HG02973 (cell line): ENCODE data around the gene MLPH.

Experiments
- ATAC-seq: cut with Tn5 transposase; IDR thresholded peaks from one replicate; pipeline ENCODE4 v1.9.1; 2021; ENCODE audit warnings: moderate library complexity; ENCODE audit not compliant: unreplicated experiment

MLPH gene

DNA sequence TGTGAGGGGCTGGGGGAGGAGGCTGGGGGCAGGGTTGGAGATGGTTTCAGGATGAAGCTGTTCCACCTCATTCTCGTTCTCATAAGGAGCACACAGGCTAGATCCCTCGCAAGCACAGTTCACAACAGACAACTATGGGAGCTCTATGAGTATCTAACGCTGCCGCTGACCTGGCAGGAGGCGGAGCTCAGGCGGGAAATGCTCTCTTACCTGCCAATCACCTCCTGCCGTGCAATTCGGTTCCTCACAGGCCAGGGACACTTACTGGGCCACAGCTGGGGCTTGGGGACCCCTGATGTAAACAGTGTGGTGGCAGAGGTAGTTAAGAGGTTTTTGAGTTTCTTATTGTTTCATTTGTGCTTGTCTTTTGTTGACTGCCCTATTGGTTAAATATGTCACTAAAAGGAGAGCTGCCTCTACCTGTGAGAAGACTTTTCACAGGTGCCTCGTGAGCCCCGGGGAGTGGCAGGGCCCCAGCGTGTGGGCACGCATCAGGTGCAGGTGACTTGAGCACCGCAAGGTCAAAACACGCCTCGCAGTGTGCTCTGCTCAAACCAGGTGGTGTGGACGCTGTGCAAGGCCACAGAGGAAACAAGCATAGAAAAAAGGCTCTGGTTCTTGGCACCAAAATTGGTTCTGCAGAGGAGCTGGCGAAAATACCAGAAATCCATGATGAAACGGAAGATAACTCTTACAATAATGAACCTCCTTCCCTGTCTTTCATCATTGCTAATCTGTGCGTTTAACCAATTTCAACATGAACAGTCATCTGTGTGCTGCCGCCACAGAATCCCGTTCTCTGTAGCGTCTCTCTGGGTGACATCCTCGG is 10.2 kb downstream of the MLPH start:
- no peak for ATAC-seq

DNA sequence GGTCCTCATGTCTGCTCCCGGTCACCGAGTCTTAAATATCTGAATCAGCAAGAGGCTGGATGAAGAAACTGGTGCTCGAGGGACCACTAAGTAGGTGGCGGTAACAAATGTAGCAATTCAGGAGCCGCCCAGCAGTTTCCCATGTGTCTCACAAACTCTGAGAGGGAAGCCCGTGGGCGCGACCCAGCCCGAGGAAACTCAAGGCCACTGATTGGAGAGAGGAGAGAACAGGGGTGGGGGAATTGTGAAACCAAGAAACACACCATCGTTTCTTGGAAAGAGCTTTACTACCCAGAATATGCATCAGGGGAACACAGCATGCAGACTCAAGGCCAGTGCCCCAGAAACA is 10.8 kb downstream of the MLPH start:
- no peak for ATAC-seq

- no peak for ATAC-seq
Measured at GRCh38 chr2:237498341-237498740, 11.3 kb downstream of the MLPH start.

DNA sequence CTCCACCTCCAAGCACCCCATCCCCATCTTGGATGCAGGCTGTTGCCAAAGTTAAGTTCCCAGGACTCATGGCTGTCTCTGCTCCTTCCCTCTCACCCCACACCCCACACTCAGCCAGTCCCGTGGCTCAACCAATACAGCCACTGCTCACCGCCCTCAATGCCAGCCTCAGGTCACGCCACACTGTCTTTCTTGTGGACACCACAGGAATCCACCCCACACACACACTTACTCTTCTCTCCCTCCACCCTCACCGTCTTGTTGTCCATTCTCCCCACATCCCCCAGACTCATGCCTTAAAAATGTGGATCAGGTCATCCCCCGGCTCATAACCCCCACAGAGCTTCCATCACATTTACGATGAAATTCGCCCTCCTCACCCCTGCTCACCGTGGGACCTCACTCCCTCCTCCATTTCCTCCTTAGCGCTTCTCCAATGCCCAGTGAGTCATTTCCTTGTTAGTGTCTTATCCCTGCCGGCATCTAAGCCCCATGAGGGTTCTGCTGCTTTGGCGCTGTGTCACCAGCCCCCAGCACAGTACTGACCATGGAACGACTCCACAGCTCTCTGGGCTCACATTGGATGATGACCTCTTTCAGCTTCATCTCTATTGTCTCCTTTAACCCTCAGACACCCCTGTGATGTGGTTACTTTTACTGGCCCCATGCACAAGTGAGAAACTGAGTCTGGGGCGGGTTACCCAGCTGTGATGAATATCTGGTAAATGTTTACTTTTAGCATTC is 13.8 kb downstream of the MLPH start:
- no peak for ATAC-seq

- no peak for ATAC-seq
Measured at GRCh38 chr2:237501892-237502513, 15.0 kb downstream of the MLPH start.

- no peak for ATAC-seq
Measured at GRCh38 chr2:237503201-237503600, 16.1 kb downstream of the MLPH start.

DNA sequence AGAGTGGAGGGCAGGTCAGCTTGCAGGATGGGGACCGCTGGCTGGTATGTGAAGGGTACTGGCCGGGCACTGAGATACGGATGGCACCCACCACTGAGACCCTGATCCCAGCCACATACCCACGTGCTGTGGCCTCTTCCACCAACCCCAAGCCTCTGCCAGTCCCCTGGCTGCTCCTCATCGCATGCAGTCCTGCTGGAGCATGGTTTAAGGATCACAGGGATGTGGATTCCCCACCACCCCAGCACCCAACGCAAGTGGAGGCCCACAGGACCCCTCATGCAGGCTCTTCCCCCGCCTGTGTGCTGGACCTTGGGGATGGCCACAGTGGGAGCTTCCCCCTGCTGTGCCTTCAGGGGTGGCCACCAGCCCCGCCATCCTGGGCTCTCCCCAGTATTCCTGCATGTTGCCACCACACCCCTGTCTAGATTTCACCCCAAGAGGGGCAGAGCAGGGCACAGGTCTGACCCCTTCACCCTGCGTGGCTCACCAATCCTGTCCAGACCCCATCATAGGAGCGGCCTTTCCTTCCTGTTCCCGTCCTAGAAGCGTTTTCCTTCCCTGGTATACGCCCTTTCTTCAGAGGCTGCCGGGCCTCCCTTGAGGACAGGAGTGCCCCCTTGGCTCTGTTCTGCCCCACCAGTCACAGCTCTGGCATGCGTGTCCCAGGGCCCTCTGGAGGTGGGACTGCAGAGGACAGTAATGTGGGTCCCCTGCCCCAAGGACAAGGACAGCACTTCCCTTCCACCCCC is 18.3 kb downstream of the MLPH start:
- ATAC-seq: no peak

DNA sequence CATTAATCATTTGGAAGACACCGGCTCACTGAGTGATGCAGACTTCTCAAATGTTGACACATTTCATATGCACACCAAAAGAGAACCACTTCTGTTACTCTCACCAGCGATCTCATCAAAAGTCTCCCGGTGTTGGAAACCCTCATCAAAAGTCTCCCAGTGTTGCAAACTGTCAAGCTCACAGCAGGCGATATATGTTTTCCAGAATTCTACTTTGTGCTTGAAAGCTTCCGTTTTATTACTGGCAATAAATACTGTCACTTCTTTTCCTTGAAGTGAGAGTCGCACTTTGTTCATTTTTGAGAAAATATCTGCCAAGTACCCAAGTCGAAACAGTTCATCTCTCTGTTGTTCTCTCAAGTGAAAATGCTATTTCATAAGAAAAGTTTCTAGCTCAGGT is 20.5 kb downstream of the MLPH start:
- ATAC-seq: no peak

DNA sequence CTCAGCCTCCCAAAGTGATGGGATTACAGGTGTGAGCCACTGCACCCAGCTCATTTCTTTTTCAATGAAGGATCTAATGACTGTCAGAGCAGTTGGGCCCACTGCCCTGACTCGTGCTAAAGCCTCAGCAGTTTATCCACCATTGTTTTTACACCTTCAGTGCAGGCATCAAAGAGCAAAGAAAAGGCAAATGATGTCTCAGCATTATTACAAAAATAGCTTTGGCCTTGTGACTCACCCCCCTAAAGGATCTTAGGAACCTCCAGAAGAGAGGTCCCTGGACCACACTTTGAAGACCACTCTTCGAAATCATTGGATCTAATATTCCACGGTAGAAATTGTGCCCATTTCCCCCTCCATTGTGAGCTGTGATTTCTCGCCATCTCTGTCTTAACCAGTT is 21.3 kb downstream of the MLPH start:
- ATAC-seq: no peak

DNA sequence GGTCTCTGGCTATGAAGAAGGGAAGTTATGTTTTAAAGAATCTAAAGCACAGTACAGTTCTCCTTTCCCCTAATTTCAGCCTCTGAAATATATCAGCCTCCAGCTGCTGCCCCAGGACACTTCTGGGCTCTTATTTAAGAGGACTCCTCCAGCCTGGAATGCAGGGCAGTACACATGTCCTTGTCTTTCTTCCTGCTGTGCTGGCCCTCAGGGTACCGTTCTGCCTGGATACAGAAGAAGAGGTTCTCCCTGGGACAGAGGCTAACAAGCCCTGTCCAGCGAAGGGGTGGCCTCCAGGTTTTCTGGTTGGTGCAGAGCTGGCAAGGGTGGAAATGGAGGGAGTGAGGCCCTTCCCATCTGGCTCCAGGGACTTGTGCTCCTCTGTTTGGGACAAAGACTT is 22.1 kb downstream of the MLPH start:
- no peak for ATAC-seq

- ATAC-seq: no peak
Measured at GRCh38 chr2:237509905-237510304, 22.9 kb downstream of the MLPH start.

- ATAC-seq: no peak
Measured at GRCh38 chr2:237510502-237511217, 23.6 kb downstream of the MLPH start.

- ATAC-seq: no peak
Measured at GRCh38 chr2:237511433-237511832, 24.4 kb downstream of the MLPH start.

DNA sequence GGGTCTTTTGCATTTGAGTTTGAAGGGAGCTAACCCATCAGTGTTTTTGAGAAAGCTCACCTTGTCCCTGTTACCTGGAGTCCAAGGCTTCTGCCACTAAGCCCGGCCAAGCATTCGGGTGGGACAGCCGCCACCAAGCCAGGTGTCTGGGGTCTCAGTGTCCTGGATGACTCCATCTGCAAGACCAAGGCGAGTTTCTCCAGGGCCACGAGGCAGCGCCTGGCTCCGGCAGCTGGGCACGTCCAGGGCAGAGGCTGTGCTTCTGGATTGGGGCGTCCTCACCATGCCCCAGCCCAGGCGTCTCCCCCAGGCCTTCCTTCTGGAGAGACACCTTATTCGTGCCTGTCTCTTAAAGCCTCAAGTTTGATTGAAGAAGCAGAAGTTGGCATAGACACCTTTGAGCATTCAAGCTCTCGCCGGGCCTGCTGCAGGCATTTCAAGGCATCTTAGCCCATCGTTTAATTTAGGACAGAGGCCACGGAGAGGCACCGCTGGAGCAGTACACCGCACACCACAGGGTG is 24.9 kb downstream of the MLPH start:
- ATAC-seq: no peak

DNA sequence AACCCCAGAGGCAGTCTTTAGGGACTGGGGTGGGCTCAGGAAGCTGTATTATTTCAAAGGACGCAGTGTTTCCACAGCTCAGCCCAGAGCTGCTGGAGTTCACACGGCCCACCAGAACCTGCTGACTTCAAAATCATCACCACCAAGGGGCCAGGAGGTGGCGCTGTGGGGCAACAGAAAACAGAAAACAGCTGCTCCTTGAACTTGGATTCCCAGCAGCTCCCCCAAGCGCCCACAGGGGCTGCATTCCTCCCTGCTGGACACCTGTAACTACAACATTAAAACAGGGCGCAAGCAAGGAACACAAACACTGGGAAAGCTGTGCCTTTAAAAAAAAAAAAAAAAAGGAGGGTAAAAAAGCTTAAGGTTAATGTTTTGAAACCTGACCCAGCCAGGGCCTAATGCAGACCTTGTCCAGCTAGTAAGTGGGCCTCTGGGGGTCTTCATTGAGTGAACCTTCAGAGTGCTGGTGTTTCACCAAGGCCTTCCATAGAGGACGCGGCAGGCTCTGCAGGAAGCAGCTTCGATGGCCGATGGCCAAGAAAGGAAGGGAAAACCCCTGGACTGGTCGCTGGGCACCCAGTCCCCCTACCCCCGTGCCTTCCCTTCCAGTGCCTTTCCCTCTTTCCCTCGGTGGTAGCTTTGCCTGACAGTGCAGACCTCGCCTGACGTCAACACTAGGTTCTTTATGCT is 25.9 kb downstream of the MLPH start:
- no peak for ATAC-seq

GRCh38 chr2:237513693-237514092 is 26.6 kb downstream of the MLPH start:
- ATAC-seq: no peak

- ATAC-seq: no peak
Measured at GRCh38 chr2:237514474-237515130, 27.6 kb downstream of the MLPH start.

DNA sequence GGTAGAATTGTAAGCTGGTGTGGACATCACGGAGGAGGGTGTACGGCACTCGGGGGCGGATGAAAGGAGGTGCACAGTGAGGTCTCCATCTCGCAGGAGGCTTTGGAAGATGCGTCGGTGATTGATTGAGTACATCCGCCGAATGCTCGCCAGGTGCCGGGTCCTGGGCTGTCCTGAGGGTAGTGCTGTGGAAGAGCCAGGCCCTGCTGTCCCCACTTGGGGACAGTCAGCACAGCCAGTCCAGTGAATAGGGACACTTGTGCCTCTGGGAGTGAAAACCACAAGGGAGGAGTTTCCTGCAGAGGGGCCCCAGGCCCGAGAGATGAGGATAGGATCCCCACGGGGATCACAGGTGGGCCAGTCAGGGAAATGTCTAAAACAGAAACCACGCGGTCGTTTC is 28.1 kb downstream of the MLPH start:
- ATAC-seq: no peak

- no peak for ATAC-seq
Measured at GRCh38 chr2:237515621-237516275, 28.7 kb downstream of the MLPH start.
